Caco-2 (cell line): Measurements from ENCODE around the gene PIP4K2C. TPM values are rescaled to one million over a fixed set of nuclear protein-coding genes. Genes with fewer than 3 reads are reported as not detected.

Source experiments
- BruUV-seq: library from RNA; stranded (reverse); fragments of 400-500 nt; replicated peaks from 2 replicates; lab custom pipeline; 2021; lab: Mats Ljungman, UMichigan
- CTCF ChIA-PET: fragments of 300-600 bp; sonication (Branson Sonifier 250); formaldehyde crosslinking; loops from one replicate; lab custom pipeline; 2022; ENCODE audit warnings: antibody characterized with exemption; lab: Charles Lee
- POLR2A ChIA-PET: fragments of 300-600 bp; sonication (Branson Sonifier 250); formaldehyde crosslinking; loops from one replicate; lab custom pipeline; 2022; ENCODE audit warnings: antibody characterized with exemption; lab: Charles Lee
- DNase-seq, 2 experiments: peaks; one replicate each; pipeline versions ENCODE4 v3.0.0 to v3.0.0-alpha.2; 2020 to 2022
- H3K27me3 ChIP-seq: replicated peaks from 2 replicates; pipeline ENCODE4 v1.6.0; 2011; ENCODE audit warnings: low read length; ENCODE audit not compliant: control insufficient read depth, insufficient read depth
- H3K36me3 ChIP-seq: 2 replicates; pipeline ENCODE4 v1.5.1; 2011; ENCODE audit warnings: low read length; ENCODE audit not compliant: control insufficient read depth, insufficient read depth
- H3K4me1 ChIP-seq: fragments of 250-450 bp; sonication (Bioruptor Pico); 2 replicates; pipeline ENCODE4 v1.5.1; 2020; ENCODE audit warnings: mild to moderate bottlenecking
- H3K4me3 ChIP-seq: 2 replicates; pipeline ENCODE4 v1.5.1; 2011; ENCODE audit warnings: low read depth, mild to moderate bottlenecking, control low read depth, low read length
- H3K9me3 ChIP-seq: fragments of 250-450 bp; sonication (Bioruptor Pico); 2 replicates; pipeline ENCODE4 v1.5.1; 2020; ENCODE audit warnings: mild to moderate bottlenecking, moderate library complexity
- H3K27ac Mint-ChIP-seq: one replicate; pipeline ENCODE4 v1.8.0; 2022; ENCODE audit warnings: mixed read lengths; ENCODE audit not compliant: unreplicated experiment
- H3K27me3 Mint-ChIP-seq: one replicate; pipeline ENCODE4 v1.8.0; 2022; ENCODE audit warnings: mixed read lengths; ENCODE audit not compliant: insufficient read depth, unreplicated experiment
- H3K36me3 Mint-ChIP-seq: one replicate; pipeline ENCODE4 v1.8.0; 2022; ENCODE audit warnings: mild to moderate bottlenecking, mixed read lengths; ENCODE audit not compliant: insufficient read depth, unreplicated experiment
- H3K4me1 Mint-ChIP-seq: one replicate; pipeline ENCODE4 v1.8.0; 2022; ENCODE audit warnings: low read depth, mixed read lengths; ENCODE audit not compliant: unreplicated experiment
- H3K4me3 Mint-ChIP-seq: one replicate; pipeline ENCODE4 v1.8.0; 2022; ENCODE audit warnings: mild to moderate bottlenecking, moderate library complexity, mixed read lengths; ENCODE audit not compliant: unreplicated experiment
- H3K9me3 Mint-ChIP-seq: one replicate; pipeline ENCODE4 v1.8.0; 2022; ENCODE audit warnings: mixed read lengths; ENCODE audit not compliant: unreplicated experiment
- intact Hi-C: fragments of 100-400 bp; cut with micrococcal nuclease; formaldehyde crosslinking; loops from one replicate; pipeline ENCODE4 v1.10.0; 2022; ENCODE audit not compliant: unreplicated experiment
- total RNA-seq: library from RNA; stranded (reverse); gene quantifications from 2 replicates; pipeline ENCODE4 v1.2.3, GENCODE V29; 2022
- TF ChIP-seq, protein P1 (sequence below), 2 experiments: fragments of 200-600 bp in 1 of 2; IDR thresholded peaks; 1 replicate in 1 of 2; 2 replicates in 1 of 2; pipeline versions ENCODE4 v1.5.1 to v1.8.0; 2011 to 2022; ENCODE audit warnings: antibody characterized with exemption in 1 of 2, control low read depth in 1 of 2, inconsistent platforms in 1 of 2, low read depth in 1 of 2, low read length in 1 of 2, mild to moderate bottlenecking in 1 of 2, moderate library complexity in 1 of 2; ENCODE audit not compliant: insufficient read depth in 1 of 2, severe bottlenecking in 1 of 2, unreplicated experiment in 1 of 2

Gene PIP4K2C
- total RNA-seq, 1 experiment from 2014 or later: 48.0 TPM

GRCh38 chr12:57618966-57619433 is 28.0 kb downstream of the PIP4K2C start:
- Histone ChIP-seq H3K4me1 (no peaks in the 10 kb centered on the region; the same call in 1 of the 2 replicates), H3K4me3 (no peak overlapping the region), H3K9me3 (no peaks in the 10 kb centered on the region), H3K36me3 (no peaks in the 10 kb centered on the region), H3K27me3 (peaks cover 4% of the 10 kb centered on the region)
- no peaks in the 10 kb centered on the region for H3K36me3 Mint-ChIP-seq
- H3K9me3 Mint-ChIP-seq: no peaks in the 10 kb centered on the region
- no peak overlapping the region for H3K4me3 Mint-ChIP-seq
- H3K4me1 Mint-ChIP-seq: peaks cover 7% of the 10 kb centered on the region
- peaks cover 19% of the 10 kb centered on the region for H3K27me3 Mint-ChIP-seq
- DNase-seq: no peak
- no TSS peak for BruUV-seq
- H3K27ac Mint-ChIP-seq: no peak overlapping the region
- intact Hi-C loops: no loop called here
- ChIA-PET POLR2A (no interaction called here), CTCF (interaction anchor here (3.0 kb wide), 1 partner anchor 36 kb away, joined by 20 read pairs; no protein-coding TSS in a partner anchor)
- TF ChIP-seq, protein P1, sequence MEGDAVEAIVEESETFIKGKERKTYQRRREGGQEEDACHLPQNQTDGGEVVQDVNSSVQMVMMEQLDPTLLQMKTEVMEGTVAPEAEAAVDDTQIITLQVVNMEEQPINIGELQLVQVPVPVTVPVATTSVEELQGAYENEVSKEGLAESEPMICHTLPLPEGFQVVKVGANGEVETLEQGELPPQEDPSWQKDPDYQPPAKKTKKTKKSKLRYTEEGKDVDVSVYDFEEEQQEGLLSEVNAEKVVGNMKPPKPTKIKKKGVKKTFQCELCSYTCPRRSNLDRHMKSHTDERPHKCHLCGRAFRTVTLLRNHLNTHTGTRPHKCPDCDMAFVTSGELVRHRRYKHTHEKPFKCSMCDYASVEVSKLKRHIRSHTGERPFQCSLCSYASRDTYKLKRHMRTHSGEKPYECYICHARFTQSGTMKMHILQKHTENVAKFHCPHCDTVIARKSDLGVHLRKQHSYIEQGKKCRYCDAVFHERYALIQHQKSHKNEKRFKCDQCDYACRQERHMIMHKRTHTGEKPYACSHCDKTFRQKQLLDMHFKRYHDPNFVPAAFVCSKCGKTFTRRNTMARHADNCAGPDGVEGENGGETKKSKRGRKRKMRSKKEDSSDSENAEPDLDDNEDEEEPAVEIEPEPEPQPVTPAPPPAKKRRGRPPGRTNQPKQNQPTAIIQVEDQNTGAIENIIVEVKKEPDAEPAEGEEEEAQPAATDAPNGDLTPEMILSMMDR (IDR thresholded peaks at IDR 0.05; ENCODE audit: insufficient read depth in 1 of 2, low read depth in 1 of 2, low read length in 1 of 2, severe bottlenecking in 1 of 2, unreplicated experiment in 1 of 2): no peak

GRCh38 chr12:57619434-57620244 is 28.6 kb downstream of the PIP4K2C start:
- ChIA-PET CTCF (interaction anchor here (1.7 to 3.0 kb wide), 2 partner anchors 35 to 36 kb away, joined by 10 to 20 read pairs; no protein-coding TSS in a partner anchor), POLR2A (no interaction called here)

More at GRCh38 chr12:57619434-57620244, 28.6 kb downstream of the PIP4K2C start:
- Mint-ChIP-seq H3K36me3 (no peaks in the 10 kb centered on the region), H3K27ac (no peak overlapping the region), H3K27me3 (peaks cover 23% of the 10 kb centered on the region), H3K4me3 (no peak overlapping the region), H3K9me3 (no peaks in the 10 kb centered on the region), H3K4me1 (peaks cover 7% of the 10 kb centered on the region)
- H3K4me3 ChIP-seq: no peak overlapping the region
- TF ChIP-seq, protein P1 (IDR thresholded peaks at IDR 0.05; ENCODE audit: insufficient read depth in 1 of 2, low read depth in 1 of 2, low read length in 1 of 2, severe bottlenecking in 1 of 2, unreplicated experiment in 1 of 2): no peak
- H3K9me3 ChIP-seq: no peaks in the 10 kb centered on the region
- H3K27me3 ChIP-seq: peaks cover 4% of the 10 kb centered on the region
- no TSS peak for BruUV-seq
- H3K36me3 ChIP-seq: no peaks in the 10 kb centered on the region
- no peak for DNase-seq
- H3K4me1 ChIP-seq: no peaks in the 10 kb centered on the region; the same call in 1 of the 2 replicates
- intact Hi-C loops: loop anchor here (5.0 kb wide), 1 partner anchor 97 kb away; the partner anchor contains the start of genes DDIT3 and MBD6
